Putamen (tissue), 1 donor: Measurements from ENCODE around the gene PAQR4.

Source experiments
- DNase-seq: peaks from one replicate; pipeline ENCODE4 v3.0.0-alpha.2; 2016; ENCODE audit warnings: low spot score

Gene PAQR4

DNA sequence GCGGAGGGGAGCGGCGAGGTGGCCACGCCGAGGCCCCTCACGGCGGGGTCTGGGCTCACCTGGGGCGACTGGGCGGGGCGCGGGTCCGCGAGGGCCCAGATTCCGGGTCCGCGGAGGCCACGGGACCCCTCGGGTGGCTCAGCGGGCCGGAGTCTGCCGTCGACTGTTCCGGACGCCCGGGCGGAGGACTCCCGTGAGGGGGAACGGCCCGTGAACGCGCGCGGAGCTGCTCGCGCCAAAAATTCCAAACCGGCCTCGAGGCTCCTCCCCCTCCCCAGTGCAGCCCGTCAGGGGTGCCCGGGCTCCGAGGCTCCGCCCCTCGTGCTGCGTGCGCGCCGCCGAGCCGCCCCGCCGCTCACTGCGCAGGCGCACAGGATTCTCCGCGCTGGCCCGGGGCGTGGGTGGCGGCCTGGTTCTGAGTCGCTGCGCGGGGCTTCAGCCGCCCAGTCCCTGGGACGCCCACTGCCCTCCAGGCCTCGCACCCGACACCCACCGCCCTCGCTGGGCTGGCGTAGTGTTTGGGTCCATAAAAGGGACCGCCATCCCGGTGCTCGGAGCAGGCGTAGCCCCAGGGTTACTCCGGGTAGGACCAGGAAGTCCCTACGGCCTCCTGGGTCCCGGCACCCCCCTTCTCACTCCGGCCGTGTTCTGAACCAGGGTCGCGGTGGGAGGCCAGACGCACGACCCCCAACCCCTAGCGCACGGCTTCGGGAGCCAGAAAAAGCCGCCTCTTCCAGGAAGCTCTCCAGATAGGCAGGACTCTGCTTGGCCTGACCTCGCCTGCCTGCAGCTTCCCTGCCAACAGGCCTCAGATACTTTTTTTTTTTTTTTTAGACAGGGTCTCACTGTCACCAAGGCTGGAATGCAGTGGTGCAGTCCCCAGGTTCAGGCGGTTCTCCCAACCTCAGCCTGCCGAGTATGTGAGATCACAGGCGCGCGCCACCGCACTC, 11.4 kb downstream of the PAQR4 start, which contains the start of gene PKMYT1:
Gene PKMYT1 (minus strand): TSS at position 220 of the 950 bp plus-strand sequence. CDS start 789 bp downstream, outside the sequence.
- peak; percentile 85 for DNase-seq

DNA sequence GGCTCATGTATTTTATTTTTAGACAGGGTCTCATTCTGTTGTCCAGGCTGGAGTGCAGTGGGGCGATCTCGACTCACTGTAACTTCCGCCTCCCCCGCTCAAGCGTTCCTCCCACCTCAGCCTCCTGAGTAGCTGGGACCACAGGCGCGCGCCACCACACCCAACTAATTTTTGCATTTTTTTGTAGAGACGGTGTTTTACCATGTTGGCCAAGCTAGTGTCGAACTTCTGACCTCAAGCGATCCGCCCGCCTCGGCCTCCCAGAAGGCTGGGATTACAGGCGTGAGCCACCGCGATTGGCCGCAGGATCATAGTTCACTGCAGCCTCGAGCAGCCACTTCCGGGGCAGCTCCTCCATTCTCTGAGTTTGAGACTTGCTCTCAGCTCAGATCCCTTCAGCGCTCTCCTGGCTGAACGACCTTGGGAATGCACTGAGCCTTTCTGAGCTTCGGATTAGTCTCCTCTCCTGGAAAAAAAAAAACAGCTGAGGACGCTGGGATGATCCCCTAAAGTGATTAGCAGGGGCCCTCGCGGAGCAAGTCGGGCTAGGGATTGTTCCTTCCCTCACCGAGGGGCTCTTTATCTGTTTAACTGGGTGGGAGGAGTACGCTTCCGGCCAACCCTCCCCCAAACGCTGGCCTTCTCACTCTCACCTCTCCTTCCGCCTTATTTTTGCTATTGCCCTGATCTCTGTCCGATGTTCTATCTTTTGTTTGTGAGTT, 12.2 kb downstream of the PAQR4 start:
- DNase-seq = no peak

DNA sequence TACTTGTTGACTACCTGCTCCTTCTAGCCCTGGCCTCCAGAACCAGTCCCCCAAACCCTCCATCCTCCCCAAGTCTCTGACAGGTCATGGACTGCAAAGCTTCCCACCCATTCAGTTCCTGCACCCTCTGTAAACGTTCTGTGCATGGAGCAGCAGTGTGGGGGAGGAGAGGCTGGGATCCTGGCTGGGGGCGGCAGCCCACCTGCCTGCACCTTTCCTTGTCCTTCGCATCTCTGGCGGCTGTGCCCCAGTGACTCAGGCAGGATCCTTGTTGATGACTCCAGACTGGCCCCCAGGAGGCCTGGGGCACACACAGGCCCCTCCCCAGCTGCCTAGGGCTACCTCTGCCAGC, 12.7 kb downstream of the PAQR4 start:
- no peak for DNase-seq

DNA sequence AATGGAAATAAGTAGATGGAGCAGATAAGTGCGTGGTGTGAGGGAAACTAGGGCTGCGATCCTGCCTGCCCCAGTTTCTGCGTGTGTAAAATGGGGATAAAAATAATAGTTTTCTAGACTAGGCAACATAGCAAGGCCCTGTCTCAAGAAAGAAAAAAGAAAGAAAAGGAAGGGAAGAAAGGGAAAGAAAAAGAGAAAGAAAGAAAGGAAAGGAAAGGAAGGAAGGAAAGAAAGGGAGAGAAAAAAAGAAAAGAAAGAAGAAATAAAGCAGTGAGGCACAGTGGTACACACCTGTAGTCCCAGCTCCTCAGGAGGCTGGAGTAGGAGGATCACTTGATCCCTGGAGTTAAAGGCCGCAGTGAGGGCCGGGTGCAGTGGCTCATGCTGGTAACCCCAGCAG, 13.3 kb downstream of the PAQR4 start:
- no peak for DNase-seq

DNA sequence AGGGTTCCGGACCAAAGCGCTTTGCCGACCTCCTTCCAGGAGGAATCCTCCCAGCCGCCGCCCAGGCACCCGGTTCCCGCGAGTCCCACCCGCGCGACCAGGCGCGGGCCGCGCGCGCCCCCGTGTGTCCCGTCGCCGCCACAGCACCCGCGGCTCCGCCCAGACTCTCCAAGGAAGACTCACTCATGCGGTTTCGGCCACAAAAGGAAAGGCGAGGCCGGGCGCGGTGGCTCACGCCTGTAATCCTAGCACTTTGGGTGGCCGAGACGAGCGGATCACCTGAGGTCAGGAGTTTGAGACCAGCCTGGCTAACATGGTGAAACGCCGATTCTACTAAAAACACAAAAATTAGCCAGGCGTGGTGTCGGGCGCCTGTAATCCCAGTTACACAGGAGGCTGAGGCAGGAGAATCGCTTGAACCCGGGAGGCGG, 14.6 kb downstream of the PAQR4 start:
- peak; percentile 58 for DNase-seq

DNA sequence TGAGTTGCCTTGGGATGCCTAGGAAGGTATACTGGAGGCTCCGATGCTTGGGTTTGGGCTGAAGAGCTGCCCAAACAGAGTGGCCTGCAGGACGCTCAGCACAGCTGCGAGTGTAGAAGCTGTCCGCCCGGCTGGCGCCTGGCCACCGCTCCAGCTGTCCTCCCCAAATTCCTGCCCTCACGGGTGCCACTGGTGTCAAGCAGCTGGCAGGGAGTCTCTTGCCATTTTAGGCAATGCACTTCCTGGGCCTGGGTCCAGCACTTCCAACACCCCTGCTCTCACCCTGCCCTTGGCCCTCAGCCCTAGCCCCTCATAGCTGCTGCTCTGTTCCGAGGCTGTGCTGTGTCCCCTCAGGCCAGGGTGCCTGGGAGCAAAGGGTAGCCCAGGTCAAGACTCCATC, 16.3 kb downstream of the PAQR4 start:
- no peak for DNase-seq

DNA sequence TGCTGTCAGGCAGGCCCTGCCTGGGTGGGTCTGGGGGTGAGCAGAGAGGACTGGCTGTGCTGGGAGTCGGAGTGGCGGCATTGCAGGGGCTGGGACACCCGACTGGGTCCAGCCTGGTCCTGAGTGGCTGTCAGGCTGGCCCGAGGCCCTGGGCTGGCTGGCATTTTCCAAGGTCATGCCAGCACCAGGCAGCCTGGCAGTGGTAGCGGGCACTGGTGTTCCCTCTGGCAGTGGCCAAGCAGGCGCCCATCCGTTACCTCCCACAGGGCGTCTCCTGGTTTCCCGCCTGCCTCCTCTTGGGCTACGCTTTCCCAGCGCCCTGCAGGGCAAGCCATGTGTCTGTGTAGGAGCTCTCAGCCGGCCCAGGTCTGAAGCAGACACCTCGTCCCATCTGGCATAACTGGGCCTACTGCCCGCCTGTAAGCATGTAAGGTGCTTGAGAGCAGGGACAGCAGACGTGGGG, 16.8 kb downstream of the PAQR4 start:
- no peak for DNase-seq

DNA sequence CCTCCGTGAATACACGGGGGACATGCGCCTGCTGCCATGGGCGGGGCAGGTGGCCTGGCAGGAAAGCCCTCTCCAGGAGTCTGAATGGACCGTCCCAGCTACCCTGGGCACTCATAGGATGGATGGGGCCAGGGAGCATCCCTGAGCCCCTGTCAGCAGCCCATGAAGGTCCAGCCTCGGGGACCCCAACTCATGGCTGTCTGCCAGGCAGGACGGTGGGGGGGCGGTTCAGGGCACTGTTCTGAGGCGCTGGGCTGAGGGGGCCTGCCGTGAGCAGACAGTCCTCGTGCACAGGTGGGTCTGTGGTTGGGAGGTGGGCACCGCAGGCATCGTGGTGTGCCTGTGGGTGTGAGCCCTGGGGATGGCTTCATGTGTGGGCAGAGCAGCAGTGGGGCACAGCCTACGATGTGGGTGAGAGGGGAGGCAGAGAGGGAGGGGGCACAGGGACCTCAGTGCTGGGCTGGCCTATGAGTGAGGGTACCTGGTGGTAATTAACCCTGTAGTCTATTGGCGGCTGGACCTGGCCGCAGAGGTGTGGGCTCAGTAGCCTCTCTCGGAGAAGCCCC, 17.6 kb downstream of the PAQR4 start:
- DNase-seq = no peak

DNA sequence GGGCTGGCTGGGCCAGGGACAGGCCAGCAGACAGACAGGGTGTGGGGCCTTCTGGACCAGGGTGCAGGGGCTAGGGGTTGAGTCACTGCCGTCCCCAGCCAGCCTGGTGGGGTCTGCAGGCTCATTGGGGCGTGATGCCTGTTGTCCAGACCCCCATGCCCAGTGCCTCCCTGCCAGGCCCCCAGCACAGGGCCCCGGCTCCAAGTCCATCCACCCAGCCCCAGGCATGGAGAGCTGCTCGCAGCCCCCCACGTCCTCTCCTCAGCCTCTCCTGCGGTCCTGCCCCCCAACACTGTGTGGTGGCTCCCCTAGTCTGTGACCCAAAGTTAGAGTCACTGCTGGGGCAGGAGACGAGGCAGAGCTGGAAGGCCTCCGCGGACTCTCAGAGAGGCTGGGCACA, 18.1 kb downstream of the PAQR4 start:
- no peak for DNase-seq

DNA sequence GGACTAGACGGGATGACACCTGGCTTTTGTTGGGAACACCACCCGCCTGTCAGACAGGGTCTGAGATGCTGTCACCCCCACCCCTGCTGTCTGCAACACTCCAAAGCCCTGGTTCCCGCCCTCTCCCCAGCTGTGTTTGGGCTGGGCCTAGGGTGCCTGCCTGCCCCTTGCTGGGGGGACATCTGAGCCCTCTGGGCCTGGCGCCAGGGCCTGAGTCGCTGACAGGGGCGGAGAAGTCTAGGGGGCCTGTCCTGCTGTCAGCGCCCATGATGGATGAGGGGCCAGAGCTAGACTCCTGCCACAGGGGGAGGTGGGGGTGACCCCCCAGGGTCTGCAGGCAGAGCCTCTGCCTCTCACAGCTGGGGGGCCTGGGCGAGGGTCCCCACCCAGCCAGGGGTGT, 18.7 kb downstream of the PAQR4 start:
- no peak for DNase-seq

DNA sequence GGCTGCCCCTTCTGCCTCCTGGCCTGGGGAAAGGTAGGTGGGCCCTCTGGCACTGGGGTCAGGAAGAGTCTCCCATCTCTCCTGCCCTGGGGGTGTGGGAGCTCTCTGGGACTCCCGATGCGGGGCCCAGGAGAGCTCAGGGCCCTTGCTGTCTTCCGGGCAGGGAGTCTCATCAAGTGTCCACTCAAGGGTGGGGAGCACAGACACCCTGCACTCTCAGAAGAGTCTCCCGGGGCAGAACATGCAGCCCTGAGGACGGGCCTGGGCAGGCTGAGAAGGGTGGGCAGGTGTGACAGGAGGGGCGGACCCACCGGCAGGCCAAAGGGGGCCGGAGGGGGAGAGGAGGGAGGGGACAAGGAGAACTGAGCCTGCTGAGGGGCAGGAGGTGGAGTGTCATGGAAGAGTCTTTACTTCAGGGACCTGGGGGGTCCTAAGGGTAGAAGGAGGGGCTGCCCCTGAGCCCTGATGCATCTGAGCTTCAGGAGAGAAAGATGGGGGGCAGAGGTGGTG, 19.5 kb downstream of the PAQR4 start:
- no peak for DNase-seq

DNA sequence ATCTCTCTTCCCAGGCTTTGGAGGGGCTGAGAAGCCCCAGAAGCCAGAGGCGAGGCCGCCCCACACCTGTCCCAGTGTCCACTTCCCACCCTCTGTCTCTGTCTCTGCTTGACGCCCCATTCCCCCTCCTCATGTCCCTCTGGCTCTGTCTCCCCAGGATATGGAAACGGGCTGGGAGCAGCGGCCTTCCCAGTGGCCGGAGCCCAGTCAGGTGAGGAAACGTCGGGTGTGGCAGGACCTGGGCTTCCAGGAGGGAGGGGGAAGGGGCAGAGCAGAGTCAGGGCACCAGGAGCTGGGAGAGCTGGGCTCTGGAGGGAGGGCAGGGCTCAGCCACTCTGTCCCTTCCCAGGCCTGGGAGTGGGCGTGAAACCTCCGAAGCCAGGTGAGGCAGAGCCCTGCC, 21.7 kb downstream of the PAQR4 start:
- DNase-seq = no peak

DNA sequence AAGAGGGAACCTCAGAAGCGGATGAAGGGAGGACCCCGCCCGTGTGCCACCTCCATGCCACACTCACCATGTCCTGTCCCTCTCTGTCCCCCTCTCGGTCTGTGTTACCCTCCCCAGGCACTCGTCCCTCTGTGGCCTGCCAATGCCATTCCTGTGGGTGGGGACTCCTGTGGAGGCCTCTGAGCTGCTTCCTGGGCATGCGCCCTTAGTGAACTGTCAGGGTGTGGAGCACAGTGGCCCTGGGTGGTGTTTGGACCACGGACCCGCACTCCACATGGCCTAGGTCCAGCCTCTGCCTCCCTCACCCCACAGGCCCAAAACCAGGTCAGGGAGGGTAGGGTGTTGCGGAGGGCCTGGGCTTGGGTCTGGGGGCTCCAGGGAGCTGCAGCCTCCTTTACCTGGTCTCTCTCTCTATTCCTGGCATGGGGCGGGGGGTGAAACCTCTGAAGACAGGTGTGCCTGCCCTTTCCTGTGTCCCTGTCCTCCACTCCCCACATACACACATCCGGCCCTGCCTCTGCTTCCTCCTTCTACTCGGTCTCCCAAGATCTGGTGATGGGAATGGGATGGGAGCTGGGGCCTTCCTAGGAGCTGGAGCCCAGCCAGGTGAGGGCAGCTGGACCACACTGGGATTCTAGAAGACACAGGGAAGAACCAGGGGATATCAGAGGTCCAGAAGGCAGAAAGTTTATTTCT, 22.6 kb downstream of the PAQR4 start:
- DNase-seq = no peak

DNA sequence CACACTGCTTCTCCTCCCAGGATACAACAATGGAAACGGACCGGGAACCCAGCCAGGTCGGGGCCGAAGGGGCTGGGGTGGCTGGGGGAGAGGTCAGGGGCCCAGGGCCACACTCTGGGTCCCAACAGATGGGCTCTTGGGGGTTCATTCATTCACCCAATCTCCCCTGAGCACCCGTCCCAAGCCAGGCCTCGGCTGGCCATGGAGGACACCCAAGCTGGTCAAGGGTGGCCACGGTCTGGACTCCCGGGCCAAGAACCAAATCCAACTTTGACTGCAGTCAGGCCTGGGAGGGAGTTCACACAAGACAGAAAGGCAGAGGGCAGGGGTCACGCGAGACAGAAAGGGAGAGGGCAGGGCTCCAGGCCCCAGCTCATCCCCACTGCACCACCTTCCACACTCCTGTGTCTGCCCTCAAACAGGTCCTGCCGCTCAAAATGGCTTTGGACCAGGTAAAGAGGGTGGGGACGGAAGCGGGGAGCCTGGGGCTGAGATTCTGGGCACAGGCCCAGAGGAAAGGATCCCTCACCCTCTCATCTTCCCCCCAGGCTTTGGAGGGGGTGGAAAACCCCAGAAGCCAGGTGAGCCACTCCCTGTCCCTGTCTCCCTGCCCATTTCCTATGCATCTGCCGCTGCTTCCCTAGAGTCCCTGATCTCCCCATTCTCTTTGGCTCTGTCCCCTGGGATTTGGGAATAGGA, 23.4 kb downstream of the PAQR4 start:
- DNase-seq = no peak

DNA sequence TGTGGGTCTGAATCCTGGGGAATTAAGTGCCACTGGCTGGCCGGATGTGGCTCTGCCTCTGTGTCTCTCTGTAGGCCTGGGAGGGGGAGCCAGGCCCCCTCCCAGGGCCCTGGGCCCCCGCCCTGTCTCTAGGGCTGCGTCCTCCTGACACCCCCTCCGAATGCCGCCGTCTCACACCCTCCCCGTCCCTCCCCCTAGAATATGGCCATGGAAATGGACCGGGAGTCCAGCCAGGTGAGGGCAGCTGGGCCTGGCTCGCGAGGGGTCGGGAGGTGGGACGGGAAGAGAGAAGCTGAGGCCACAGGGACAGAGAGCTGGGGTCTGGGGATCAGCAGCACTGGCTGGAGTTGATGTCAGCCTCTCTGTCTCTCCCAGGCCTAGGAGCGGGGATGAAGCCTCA, 27.1 kb downstream of the PAQR4 start:
- DNase-seq = no peak

DNA sequence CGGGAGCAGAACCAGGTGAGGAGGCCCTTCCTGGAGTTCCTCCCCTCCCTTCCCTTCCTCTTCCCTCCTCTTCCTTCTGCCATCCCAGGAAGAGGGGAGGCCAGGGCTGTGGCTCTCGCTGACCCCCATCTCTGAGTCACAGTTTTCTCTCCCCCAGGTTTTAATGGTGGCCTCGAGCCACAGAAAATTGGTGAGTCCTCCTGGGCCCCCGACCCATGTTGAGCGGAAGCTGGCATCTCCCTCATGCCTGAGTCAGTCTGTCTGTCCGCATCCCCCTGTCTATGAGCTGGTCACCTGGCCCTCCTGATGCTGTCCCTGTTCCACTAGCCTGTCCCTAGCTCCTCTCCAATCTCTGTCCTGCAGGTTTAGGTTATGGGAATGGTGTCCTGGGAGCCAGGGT, 30.8 kb downstream of the PAQR4 start:
- DNase-seq = no peak

DNA sequence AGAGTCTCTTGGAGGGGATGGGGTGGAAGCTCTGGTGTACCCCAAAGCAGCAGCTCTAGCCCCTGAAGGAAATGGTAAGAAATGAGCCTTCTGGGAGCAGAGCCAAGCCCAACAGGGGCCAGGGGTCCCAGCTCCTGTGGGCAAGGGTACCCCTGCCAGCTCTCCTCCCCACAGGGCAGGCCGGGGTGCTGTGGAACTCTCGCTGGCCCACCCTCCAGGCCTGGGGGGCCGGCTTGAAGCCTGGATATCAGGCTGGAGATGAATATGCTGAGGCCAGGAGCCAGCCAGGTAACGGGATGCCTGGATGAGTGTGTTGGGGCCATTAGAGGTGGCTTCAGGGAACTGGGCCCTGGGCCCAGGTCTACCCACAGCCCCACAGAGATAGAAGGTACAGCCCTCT, 31.4 kb downstream of the PAQR4 start:
- no peak for DNase-seq

DNA sequence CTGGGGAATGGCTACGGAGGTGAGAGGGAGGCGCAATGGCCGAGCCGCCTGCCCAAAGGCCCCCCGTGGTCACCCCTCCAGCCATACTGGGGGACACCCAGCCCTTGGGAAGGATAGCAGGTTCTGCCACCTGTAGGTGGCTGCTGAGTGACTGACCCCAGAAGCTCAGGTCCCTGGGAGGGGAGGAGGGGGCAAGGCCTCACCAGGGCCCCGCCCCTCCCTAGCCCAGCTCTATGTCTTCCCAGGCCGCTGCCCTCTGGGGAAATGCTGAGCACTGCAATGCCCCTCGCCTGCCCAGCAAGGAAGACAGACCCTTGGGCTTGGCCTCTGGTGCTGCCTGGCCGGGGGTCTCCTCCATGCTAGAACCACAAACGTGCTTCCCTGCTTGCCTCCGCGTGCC, 32.2 kb downstream of the PAQR4 start:
- no peak for DNase-seq

DNA sequence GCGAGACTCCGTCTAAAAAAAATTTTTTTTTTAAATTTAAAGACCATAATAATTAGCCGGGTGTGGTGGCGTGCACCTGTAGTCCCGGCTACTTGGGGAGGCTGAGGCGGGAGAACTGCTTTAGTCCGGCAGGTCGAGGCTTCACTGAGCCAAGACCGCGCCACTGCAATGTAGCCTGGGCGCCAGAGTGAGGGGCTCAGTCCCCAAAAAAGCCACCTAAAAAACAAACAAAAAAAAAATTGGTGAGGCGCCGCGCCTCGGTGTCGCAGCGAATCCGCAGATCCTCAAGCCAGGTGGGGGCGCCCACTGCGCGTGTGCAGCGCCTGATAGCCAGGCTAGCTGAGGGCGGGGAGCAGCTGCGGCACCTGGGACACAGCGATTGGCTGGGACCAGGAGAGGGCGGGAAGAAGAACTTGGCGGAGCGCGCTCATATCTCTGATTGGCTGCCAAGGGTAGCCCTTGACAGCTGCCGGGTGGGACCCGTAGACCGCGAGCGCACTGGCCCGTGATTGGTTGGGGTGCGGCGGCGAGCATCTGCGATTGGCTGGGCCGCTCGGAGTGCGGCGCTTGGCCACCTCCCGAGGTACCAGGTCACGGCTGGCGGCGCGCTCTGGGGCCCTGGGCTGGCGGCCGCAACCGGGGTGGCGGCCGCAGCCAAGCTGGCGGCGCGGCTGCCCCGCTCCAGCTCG, 34.6 kb downstream of the PAQR4 start:
- DNase-seq = peak; percentile 98

DNA sequence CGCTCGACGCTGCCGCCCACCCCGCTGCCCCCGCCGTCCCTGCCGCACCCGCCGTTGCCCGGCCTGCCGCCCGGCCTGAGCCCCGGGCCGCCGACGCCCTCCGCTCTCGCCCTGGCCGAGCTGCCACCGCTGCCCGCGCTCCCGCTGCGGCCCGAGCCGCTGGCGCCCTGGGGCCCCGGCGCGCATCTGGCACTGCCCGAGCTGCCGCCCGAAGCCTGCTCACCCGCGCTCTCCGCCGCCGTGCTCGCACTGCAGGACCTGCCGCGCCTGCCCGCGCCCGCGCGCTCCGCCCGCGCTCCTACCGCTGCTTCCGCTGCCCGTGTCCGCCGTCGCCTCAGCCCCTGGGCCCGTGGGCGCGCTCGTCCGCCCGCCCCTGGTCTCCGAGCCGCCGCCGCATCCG, 35.2 kb downstream of the PAQR4 start:
- no peak for DNase-seq

DNA sequence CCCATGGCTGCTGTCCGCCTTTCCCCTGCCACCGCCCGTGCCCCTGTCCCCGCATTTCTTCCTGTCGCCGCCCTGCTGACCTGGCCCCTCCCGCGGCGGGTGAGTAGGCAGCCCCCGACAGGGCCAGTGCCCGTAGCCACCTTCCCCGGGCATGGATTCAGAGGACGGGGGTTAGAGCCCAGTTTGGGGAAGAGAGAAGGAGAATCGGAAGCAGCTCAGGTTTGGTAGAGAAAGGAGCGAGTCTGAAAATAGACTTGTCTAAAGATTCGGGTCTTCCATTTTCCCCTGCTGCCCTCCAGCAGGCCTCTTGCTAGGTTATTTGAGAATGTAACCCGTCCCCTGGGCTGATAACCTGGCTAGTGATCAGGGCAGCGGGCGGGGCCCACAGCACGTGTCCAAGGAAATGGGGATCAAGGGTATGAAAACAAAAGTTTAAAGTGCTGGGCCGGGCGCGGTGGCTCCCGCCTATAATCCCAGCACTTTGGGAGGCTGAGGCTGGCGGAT, 35.7 kb downstream of the PAQR4 start:
- DNase-seq = no peak
